Spinal cord (tissue), 10 donors: ENCODE measurements around the gene NEDD9. TPM values are rescaled to one million over a fixed set of nuclear protein-coding genes. Genes with fewer than 3 reads are reported as not detected.

Source experiments
- DNase-seq, 6 donors: peaks; one replicate each; pipeline versions ENCODE4 v3.0.0 to v3.0.0-alpha.2; 2013 to 2015; ENCODE audit warnings: low spot score in 6 of 6, low read depth in 4 of 6
- H3K27ac ChIP-seq: one replicate; pipeline ENCODE4 v1.5.1; 2013; ENCODE audit warnings: low read depth, low read length, control low read depth
- H3K27me3 ChIP-seq: one replicate; pipeline ENCODE4 v1.6.1; 2013; ENCODE audit warnings: low read length; ENCODE audit not compliant: control insufficient read depth, insufficient read depth
- H3K36me3 ChIP-seq: one replicate; pipeline ENCODE4 v1.6.1; 2013; ENCODE audit warnings: low read length; ENCODE audit not compliant: control insufficient read depth, insufficient read depth
- H3K4me1 ChIP-seq: one replicate; pipeline ENCODE4 v1.6.1; 2013; ENCODE audit warnings: low read length; ENCODE audit not compliant: control insufficient read depth, insufficient read depth
- H3K4me3 ChIP-seq: one replicate; pipeline ENCODE4 v1.5.1; 2013; ENCODE audit warnings: low read depth, low read length, control low read depth
- H3K9me3 ChIP-seq: one replicate; pipeline ENCODE4 v1.6.1; 2013; ENCODE audit warnings: low read length; ENCODE audit not compliant: control insufficient read depth, insufficient read depth
- WGBS: methylation state at CpG from one replicate; pipeline ENCODE4 v1.1.5; 2013; ENCODE audit warnings: missing lambda C conversion rate; ENCODE audit not compliant: insufficient coverage; 5-methylcytosine and 5-hydroxymethylcytosine counted together
- polyA plus RNA-seq, 2 donors: library from polyadenylated mRNA; unstranded; fragments of 120-200 nt; gene quantifications; one replicate each; pipeline ENCODE4 v1.2.1, GENCODE V29; 2013; ENCODE audit not compliant: insufficient read length in 2 of 2
- total RNA-seq, 2 donors: library from RNA; depleted of rRNA in 1 of 2; stranded (reverse); fragments of 120-200 nt in 1 of 2; fragments of >200 nt in 1 of 2; gene quantifications; one replicate each; pipeline versions ENCODE4 v1.2.3 to v1.2.4, GENCODE V29; 2013 to 2014
- donor health status: healthy.

NEDD9 gene
- total and polyA plus RNA-seq, 4 donors: 9.0 to 25.4 (median 15.0) TPM

- DNase-seq: no peak
- Histone ChIP-seq H3K27ac (no peak overlapping the region), H3K4me3 (no peak overlapping the region), H3K4me1 (peaks cover 9% of the 10 kb centered on the region), H3K27me3 (no peaks in the 10 kb centered on the region), H3K36me3 (no peaks in the 10 kb centered on the region), H3K9me3 (no peaks in the 10 kb centered on the region)
- WGBS: 100% methylated on average over 1 of the region's 3 CpGs
Observed at GRCh38 chr6:11248974-11249761, 16.7 kb upstream of the NEDD9 start.

DNA sequence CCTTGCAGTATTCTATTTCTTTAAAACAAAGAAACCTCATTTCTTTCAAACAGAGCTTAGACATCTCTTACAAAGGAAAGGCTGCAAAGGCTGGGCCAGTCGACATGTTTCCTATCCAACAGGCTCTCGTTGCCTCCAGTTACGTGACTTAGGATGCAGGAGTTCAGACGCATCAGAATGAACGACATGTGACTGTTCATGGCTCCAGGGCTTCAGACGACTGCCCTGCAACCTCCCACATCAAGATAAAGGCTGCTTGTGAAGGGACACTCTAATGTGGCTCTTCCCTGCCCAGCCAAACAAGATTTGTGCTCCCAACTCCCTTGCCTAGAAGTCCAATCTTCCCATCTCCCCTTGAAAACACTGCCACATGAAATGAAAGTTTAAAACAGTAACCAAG, 14.3 kb upstream of the NEDD9 start:
- Histone ChIP-seq H3K27me3 (no peaks in the 10 kb centered on the region), H3K27ac (no peak overlapping the region), H3K4me3 (no peak overlapping the region), H3K36me3 (no peaks in the 10 kb centered on the region), H3K9me3 (no peaks in the 10 kb centered on the region), H3K4me1 (peaks cover 9% of the 10 kb centered on the region)
- no peak for DNase-seq
- 53% methylated on average over 6 of the region's 6 CpGs for WGBS

- 75% methylated on average over 1 of the region's 9 CpGs for WGBS
- Histone ChIP-seq H3K4me1 (peaks cover 7% of the 10 kb centered on the region), H3K4me3 (no peak overlapping the region), H3K36me3 (no peaks in the 10 kb centered on the region), H3K9me3 (no peaks in the 10 kb centered on the region), H3K27ac (no peak overlapping the region), H3K27me3 (no peaks in the 10 kb centered on the region)
- DNase-seq: peak in 1 of 6 donors; percentile 64
Observed at GRCh38 chr6:11245381-11246256, 13.2 kb upstream of the NEDD9 start.

- no peak overlapping the region for H3K27ac ChIP-seq
- H3K36me3 ChIP-seq: no peaks in the 10 kb centered on the region
- no peaks in the 10 kb centered on the region for H3K27me3 ChIP-seq
- no peaks in the 10 kb centered on the region for H3K9me3 ChIP-seq
- peaks cover 7% of the 10 kb centered on the region for H3K4me1 ChIP-seq
- H3K4me3 ChIP-seq: no peak overlapping the region
- WGBS: 0% methylated on average over 1 of the region's 2 CpGs
- DNase-seq: no peak
Observed at GRCh38 chr6:11244387-11245126, 12.1 kb upstream of the NEDD9 start.

DNA sequence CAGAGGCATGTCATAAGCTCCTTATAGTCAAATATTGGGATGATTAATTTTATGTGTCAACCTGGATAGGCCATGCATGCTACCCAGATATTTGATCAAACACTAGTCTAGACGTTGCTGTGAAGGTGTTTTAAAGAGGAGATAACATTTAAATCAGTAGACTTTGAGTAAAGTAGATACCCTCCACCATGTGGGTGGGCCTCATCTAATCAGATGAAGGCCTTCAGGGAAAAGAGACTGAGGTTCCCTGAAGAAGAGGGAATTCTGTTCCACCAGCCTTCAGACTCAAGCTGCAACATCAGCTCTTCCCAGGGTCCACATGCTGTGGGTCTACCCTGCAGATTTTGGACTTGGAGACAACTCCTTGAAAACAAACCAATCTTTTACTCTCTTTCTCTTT, 11.4 kb upstream of the NEDD9 start:
- H3K4me3 ChIP-seq: no peak overlapping the region
- no peak overlapping the region for H3K27ac ChIP-seq
- H3K36me3 ChIP-seq: no peaks in the 10 kb centered on the region
- no peaks in the 10 kb centered on the region for H3K27me3 ChIP-seq
- H3K4me1 ChIP-seq: peaks cover 7% of the 10 kb centered on the region
- no CpG with 5 or more reads among the region's 1 CpG for WGBS
- no peak for DNase-seq
- H3K9me3 ChIP-seq: no peaks in the 10 kb centered on the region

DNA sequence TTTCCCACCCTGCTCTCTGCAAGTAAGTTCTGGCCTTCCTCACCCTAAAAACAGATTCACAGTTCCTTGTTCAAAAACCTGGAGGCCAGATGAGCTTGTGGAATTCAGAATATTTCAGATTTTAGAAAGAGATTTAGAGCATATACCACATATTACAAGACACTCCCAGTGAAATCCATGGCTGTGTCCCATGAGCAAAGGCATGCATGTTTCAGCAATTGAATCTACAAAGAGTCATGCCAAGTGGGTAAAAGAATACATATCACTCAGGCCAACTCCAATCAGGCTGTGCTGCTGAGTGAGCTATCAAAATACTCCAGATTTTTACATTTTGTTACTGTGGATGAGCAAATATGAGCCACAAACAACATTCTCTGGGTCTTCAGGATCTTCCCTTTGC, 10.2 kb upstream of the NEDD9 start:
- DNase-seq: no peak

GRCh38 chr6:11241793-11242201, 9.3 kb upstream of the NEDD9 start:
- Histone ChIP-seq H3K9me3 (no peaks in the 10 kb centered on the region), H3K27ac (peak overlapping the region; percentile 21), H3K36me3 (no peaks in the 10 kb centered on the region), H3K4me1 (peaks cover 8% of the 10 kb centered on the region), H3K4me3 (no peak overlapping the region), H3K27me3 (no peaks in the 10 kb centered on the region)
- DNase-seq: no peak
- 32% methylated on average over 17 of the region's 17 CpGs for WGBS

More for the DNA sequence above, 10.2 kb upstream of the NEDD9 start:
- Histone ChIP-seq H3K4me3 (no peak overlapping the region), H3K36me3 (no peaks in the 10 kb centered on the region), H3K27me3 (no peaks in the 10 kb centered on the region), H3K27ac (no peak overlapping the region), H3K9me3 (no peaks in the 10 kb centered on the region), H3K4me1 (peaks cover 7% of the 10 kb centered on the region)

GRCh38 chr6:11241154-11241792, 8.8 kb upstream of the NEDD9 start:
- Histone ChIP-seq H3K27me3 (no peaks in the 10 kb centered on the region), H3K36me3 (no peaks in the 10 kb centered on the region), H3K4me1 (peaks cover 13% of the 10 kb centered on the region), H3K9me3 (no peaks in the 10 kb centered on the region), H3K4me3 (no peak overlapping the region), H3K27ac (peak overlapping the region; percentile 21)
- 71% methylated on average over 3 of the region's 11 CpGs for WGBS
- no peak for DNase-seq

DNA sequence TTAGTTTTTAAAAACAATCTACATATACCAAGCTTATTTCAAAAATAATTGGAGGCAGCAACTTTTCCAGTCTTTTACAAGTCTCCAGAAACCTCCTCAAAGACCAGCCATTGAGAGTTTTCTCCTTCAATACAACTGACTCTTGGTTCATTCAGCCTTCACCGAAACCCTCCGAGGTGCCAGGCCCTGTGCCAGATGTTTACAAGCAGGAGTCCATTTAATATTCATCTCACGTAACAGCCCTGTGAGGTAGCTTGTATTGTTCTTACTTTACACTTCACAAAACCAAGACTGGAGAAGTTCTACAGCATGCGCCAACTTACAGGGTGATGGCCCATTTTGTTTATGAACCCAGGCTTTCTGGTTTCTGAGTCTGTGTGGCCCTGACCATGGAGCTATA, 5.5 kb upstream of the NEDD9 start:
- whole genome bisulfite sequencing: 30% methylated on average over 4 of the region's 4 CpGs
- peaks cover 22% of the 10 kb centered on the region for H3K4me1 ChIP-seq

More for the DNA sequence above, 5.5 kb upstream of the NEDD9 start:
- no peaks in the 10 kb centered on the region for H3K36me3 ChIP-seq
- no peaks in the 10 kb centered on the region for H3K9me3 ChIP-seq
- no peaks in the 10 kb centered on the region for H3K27me3 ChIP-seq
- DNase-seq: peak in 1 of 6 donors; percentile 55
- H3K4me3 ChIP-seq: no peak overlapping the region
- H3K27ac ChIP-seq: no peak overlapping the region
